GM12878 (cell line): Measurements from ENCODE around the gene C1orf50.

Experiments
- BCLAF1 ChIP-seq: fragments of 450-650 bp; IDR thresholded peaks from 2 replicates; pipeline ENCODE4 v1.6.1; 2017; ENCODE audit warnings: antibody characterized with exemption, mild to moderate bottlenecking, moderate library complexity
- CTCF ChIP-seq, 3 experiments: IDR thresholded peaks in 2 of 3; conservative IDR thresholded peaks in 1 of 3; 2 replicates each; pipeline ENCODE4 v1.5.1; 2011; ENCODE audit warnings: low read depth in 3 of 3, low read length in 3 of 3, mild to moderate bottlenecking in 3 of 3, control low read depth in 2 of 3, moderate library complexity in 2 of 3, inconsistent platforms in 1 of 3, mixed read lengths in 1 of 3; ENCODE audit not compliant: control insufficient read depth in 2 of 3, insufficient read depth in 1 of 3; ENCODE audit errors: extremely low read depth in 1 of 3
- E2F4 ChIP-seq: IDR thresholded peaks from 2 replicates; pipeline ENCODE4 v1.6.1; 2012; ENCODE audit warnings: low read depth, low read length, improper control_type of control experiment
- E2F8 ChIP-seq: fragments of 450-650 bp; IDR thresholded peaks from 2 replicates; pipeline ENCODE4 v1.6.1; 2018; ENCODE audit warnings: mild to moderate bottlenecking, low read depth, moderate library complexity; ENCODE audit not compliant: partially characterized antibody
- EZH2 ChIP-seq: IDR thresholded peaks from 2 replicates; pipeline ENCODE4 v1.6.1; 2012; ENCODE audit warnings: low read depth, mild to moderate bottlenecking, control low read depth, inconsistent platforms, low read length, borderline replicate concordance; ENCODE audit not compliant: control insufficient read depth
- FOXM1 ChIP-seq: IDR thresholded peaks from 2 replicates; pipeline ENCODE4 v1.6.1; 2012; ENCODE audit warnings: low read depth, mild to moderate bottlenecking, inconsistent platforms, low read length, moderate library complexity
- NFIC ChIP-seq: IDR thresholded peaks from 2 replicates; pipeline ENCODE4 v1.6.1; 2012; ENCODE audit warnings: low read depth, mild to moderate bottlenecking, inconsistent platforms, low read length, moderate library complexity
- NFYB ChIP-seq: IDR thresholded peaks from 2 replicates; pipeline ENCODE4 v1.6.1; 2011; ENCODE audit warnings: low read depth, mild to moderate bottlenecking, low read length, improper control_type of control experiment, moderate library complexity; ENCODE audit not compliant: insufficient read depth
- POLR2A ChIP-seq: IDR thresholded peaks from 2 replicates; pipeline ENCODE4 v1.6.1; 2011; ENCODE audit warnings: low read depth, mild to moderate bottlenecking, low read length
- POLR2AphosphoS5 ChIP-seq: IDR thresholded peaks from 2 replicates; pipeline ENCODE4 v1.6.1; 2011; ENCODE audit warnings: mild to moderate bottlenecking, low read length, inconsistent platforms
- RCOR1 ChIP-seq: conservative IDR thresholded peaks from 2 replicates; pipeline ENCODE4 v1.6.1; 2012; ENCODE audit warnings: low read depth, low read length, improper control_type of control experiment
- YY1 ChIP-seq: IDR thresholded peaks from 2 replicates; pipeline ENCODE4 v1.6.1; 2011; ENCODE audit warnings: low read depth, mild to moderate bottlenecking, low read length
- ZNF384 ChIP-seq: IDR thresholded peaks from 2 replicates; pipeline ENCODE4 v1.6.1; 2012; ENCODE audit warnings: low read depth, mild to moderate bottlenecking, low read length, improper control_type of control experiment, borderline replicate concordance
- ZZZ3 ChIP-seq: IDR thresholded peaks from 2 replicates; pipeline ENCODE4 v1.6.1; 2011; ENCODE audit warnings: low read depth; ENCODE audit not compliant: control insufficient read depth, insufficient read length

GRCh38 chr1:42720868-42721267, 46.2 kb upstream of the C1orf50 start:
- TF ChIP-seq NFIC (no peak), CTCF (IDR thresholded peaks at IDR 0.05 in 2 of 3, conservative IDR thresholded peaks at IDR 0.05 in 1 of 3; ENCODE audit: control insufficient read depth in 2 of 3, extremely low read depth in 1 of 3, insufficient read depth in 1 of 3, low read depth in 3 of 3, low read length in 3 of 3) (no peak), NFYB (no peak), ZZZ3 (no peak), FOXM1 (no peak), POLR2AphosphoS5 (no peak), YY1 (no peak), E2F8 (no peak), EZH2 (no peak), E2F4 (no peak), POLR2A (no peak), BCLAF1 (no peak), ZNF384 (no peak), RCOR1 (no peak)
